HG03432 (cell line): ENCODE data around the gene GPC6.
"Not testable (repeated sequence)": the region's sequence is repeated elsewhere in the genome, so short reads cannot be mapped to it uniquely, and the experiment has no call there.

ENCODE experiments used
- ATAC-seq: cut with Tn5 transposase; IDR thresholded peaks from one replicate; pipeline ENCODE4 v1.9.1; 2021; ENCODE audit warnings: mild to moderate bottlenecking, moderate library complexity; ENCODE audit not compliant: unreplicated experiment

Gene GPC6

GRCh38 chr13:93226623-93227279 is at the start of gene GPC6:
GPC6 (plus strand) TSS chr13:93226807.
- ATAC-seq = no peak

GRCh38 chr13:93180356-93180969 is 46.1 kb upstream of the GPC6 start:
- ATAC-seq = no peak

- ATAC-seq = no peak
Observed at GRCh38 chr13:93182406-93182805, 44.2 kb upstream of the GPC6 start.

GRCh38 chr13:93183302-93183701 is 43.3 kb upstream of the GPC6 start:
- ATAC-seq = no peak

GRCh38 chr13:93190006-93190405 is 36.6 kb upstream of the GPC6 start:
- ATAC-seq = no peak

- ATAC-seq = no peak
Observed at GRCh38 chr13:93193682-93194081, 32.9 kb upstream of the GPC6 start.

GRCh38 chr13:93199856-93200255 is 26.8 kb upstream of the GPC6 start:
- ATAC-seq = no peak

- no peak for ATAC-seq
Observed at GRCh38 chr13:93200626-93201025, 26.0 kb upstream of the GPC6 start.

GRCh38 chr13:93201992-93202558 is 24.5 kb upstream of the GPC6 start:
- no peak for ATAC-seq

- ATAC-seq = not testable (repeated sequence)
Observed at GRCh38 chr13:93206778-93207392, 19.7 kb upstream of the GPC6 start.

GRCh38 chr13:93216122-93216521 is 10.5 kb upstream of the GPC6 start:
- ATAC-seq = no peak

GRCh38 chr13:93217721-93218261 is 8.8 kb upstream of the GPC6 start:
- no peak for ATAC-seq

- ATAC-seq = no peak
Observed at GRCh38 chr13:93218583-93218982, 8.0 kb upstream of the GPC6 start.

GRCh38 chr13:93220073-93220472 is 6.5 kb upstream of the GPC6 start:
- no peak for ATAC-seq

- ATAC-seq = no peak
Observed at GRCh38 chr13:93222976-93223375, 3.6 kb upstream of the GPC6 start.

- ATAC-seq = no peak
Observed at GRCh38 chr13:93224535-93224934, 2.1 kb upstream of the GPC6 start.

- no peak for ATAC-seq
Observed at GRCh38 chr13:93225610-93226009, 997 bp upstream of the GPC6 start.

- no peak for ATAC-seq
Observed at GRCh38 chr13:93226065-93226622, 463 bp upstream of the GPC6 start.

GRCh38 chr13:93227280-93227877 is 772 bp downstream of the GPC6 start:
- ATAC-seq = no peak

- ATAC-seq = no peak
Observed at GRCh38 chr13:93227878-93228642, 1.5 kb downstream of the GPC6 start.

- ATAC-seq = no peak
Observed at GRCh38 chr13:93228643-93228937, 2.0 kb downstream of the GPC6 start.
